ENCODE data around the gene TBC1D8.
"Not testable (repeated sequence)": the region's sequence is repeated elsewhere in the genome, so short reads cannot be mapped to it uniquely, and the experiment has no call there.

The TBC1D8 gene

GRCh38 chr2:101058386-101058785, 92.8 kb downstream of the TBC1D8 start:
- no peak for DNase-seq

GRCh38 chr2:101057051-101057933, 93.9 kb downstream of the TBC1D8 start:
- no peak for DNase-seq

GRCh38 chr2:101053117-101053516, 98.1 kb downstream of the TBC1D8 start:
- DNase-seq, result no peak

- DNase-seq, result no peak
These were observed 99.0 kb downstream of the TBC1D8 start for GRCh38 chr2:101052147-101052546.

GRCh38 chr2:101050886-101051285, 100.3 kb downstream of the TBC1D8 start:
- not testable (repeated sequence) for DNase-seq

- DNase-seq, result no peak
These were observed 102.4 kb downstream of the TBC1D8 start for GRCh38 chr2:101048756-101049155.

GRCh38 chr2:101047774-101048173, 103.4 kb downstream of the TBC1D8 start:
- no peak for DNase-seq

- no peak for DNase-seq
These were observed 104.0 kb downstream of the TBC1D8 start for GRCh38 chr2:101047075-101047766.

GRCh38 chr2:101045330-101045729, 105.9 kb downstream of the TBC1D8 start:
- DNase-seq, result no peak

- no peak for DNase-seq
These were observed 109.8 kb downstream of the TBC1D8 start for GRCh38 chr2:101041413-101041812.

GRCh38 chr2:101040761-101041160, 110.4 kb downstream of the TBC1D8 start:
- no peak for DNase-seq

GRCh38 chr2:101040072-101040471, 111.1 kb downstream of the TBC1D8 start:
- DNase-seq, result no peak

GRCh38 chr2:101038455-101039255, 112.5 kb downstream of the TBC1D8 start:
- DNase-seq, result no peak

GRCh38 chr2:101037161-101037755, 113.9 kb downstream of the TBC1D8 start:
- no peak for DNase-seq

- DNase-seq, result no peak
These were observed 114.6 kb downstream of the TBC1D8 start for GRCh38 chr2:101036562-101036961.

- DNase-seq, result no peak
These were observed 119.0 kb downstream of the TBC1D8 start for GRCh38 chr2:101032084-101032776.

GRCh38 chr2:101030866-101031554, 120.2 kb downstream of the TBC1D8 start:
- no peak for DNase-seq

GRCh38 chr2:101027852-101028251, 123.3 kb downstream of the TBC1D8 start:
- DNase-seq, result no peak

GRCh38 chr2:101026923-101027469, 124.2 kb downstream of the TBC1D8 start:
- no peak for DNase-seq

GRCh38 chr2:101026253-101026701, 124.9 kb downstream of the TBC1D8 start:
- DNase-seq, result no peak

- no peak for DNase-seq
These were observed 125.6 kb downstream of the TBC1D8 start for GRCh38 chr2:101025561-101025960.
